GM12865 (cell line): Measurements from ENCODE around the gene TAF5L.

Experiments used
- DNase-seq: peaks from one replicate; pipeline ENCODE4 v3.0.0; 2010; ENCODE audit warnings: low read depth
- H3K4me3 ChIP-seq: 2 replicates; pipeline ENCODE4 v1.5.1; 2011; ENCODE audit warnings: mild to moderate bottlenecking, low read depth, low read length, control low read depth
- CTCF ChIP-seq: IDR thresholded peaks from 2 replicates; pipeline ENCODE4 v1.5.1; 2011; ENCODE audit warnings: low read length, control low read depth, low read depth, inconsistent platforms; ENCODE audit not compliant: insufficient read depth; ENCODE audit errors: missing control alignments

The TAF5L gene

GRCh38 chr1:229625915-229626831, at the start of gene TAF5L, which contains the start of gene URB2:
Gene TAF5L (minus strand): TSS chr1:229626122. CDS start chr1:229614482, 11,640 bp downstream.
Gene URB2 (plus strand): TSS chr1:229626247. CDS start chr1:229627634, 1,387 bp downstream.
- DNase-seq, result peak; percentile 94
- H3K4me3 ChIP-seq, result peak within 1 kb of the TSS; percentile 86
- no peak for TF ChIP-seq CTCF

GRCh38 chr1:229675396-229675795, 49.5 kb upstream of the TAF5L start:
- no peak for DNase-seq
- no peak for TF ChIP-seq CTCF
- no peak overlapping the region for H3K4me3 ChIP-seq

- DNase-seq, result no peak
- TF ChIP-seq CTCF, result no peak
- no peak overlapping the region for H3K4me3 ChIP-seq
These were observed 48.1 kb upstream of the TAF5L start for GRCh38 chr1:229674042-229674441.

- TF ChIP-seq CTCF, result no peak
- H3K4me3 ChIP-seq, result no peak overlapping the region
- DNase-seq, result no peak
These were observed 46.3 kb upstream of the TAF5L start for GRCh38 chr1:229672246-229672645.

- no peak for DNase-seq
- TF ChIP-seq CTCF, result no peak
- no peak overlapping the region for H3K4me3 ChIP-seq
These were observed 45.4 kb upstream of the TAF5L start for GRCh38 chr1:229671310-229671709.

- no peak overlapping the region for H3K4me3 ChIP-seq
- no peak for TF ChIP-seq CTCF
- no peak for DNase-seq
These were observed 43.4 kb upstream of the TAF5L start for GRCh38 chr1:229669333-229669732.
